IPS-18a (cell line): Measurements from ENCODE around the gene NKX2-1.
A peak's percentile ranks its signal among the peaks of the same experiment; 100 is the strongest.

Experiments used
- H3K27ac ChIP-seq: one replicate; pipeline ENCODE4 v1.5.1; 2013; ENCODE audit warnings: low read length
- H3K27me3 ChIP-seq: one replicate; pipeline ENCODE4 v1.6.1; 2013; ENCODE audit warnings: mild to moderate bottlenecking, low read length; ENCODE audit not compliant: control insufficient read depth, insufficient read depth
- H3K36me3 ChIP-seq: one replicate; pipeline ENCODE4 v1.6.1; 2013; ENCODE audit warnings: low read depth, low read length; ENCODE audit not compliant: control insufficient read depth
- H3K4me1 ChIP-seq: one replicate; pipeline ENCODE4 v1.6.1; 2013; ENCODE audit warnings: low read depth, low read length; ENCODE audit not compliant: control insufficient read depth
- H3K4me3 ChIP-seq: one replicate; pipeline ENCODE4 v1.5.1; 2013; ENCODE audit warnings: low read length
- H3K9ac ChIP-seq: one replicate; pipeline ENCODE4 v1.6.1; 2013; ENCODE audit warnings: mild to moderate bottlenecking, low read length, moderate library complexity
- H3K9me3 ChIP-seq: one replicate; pipeline ENCODE4 v1.6.1; 2013; ENCODE audit warnings: low read depth, low read length; ENCODE audit not compliant: control insufficient read depth

The NKX2-1 gene

GRCh38 chr14:36524220-36524837 is 4.3 kb upstream of the NKX2-1 start:
- Histone ChIP-seq H3K9me3 (no peaks in the 10 kb centered on the region), H3K36me3 (no peaks in the 10 kb centered on the region), H3K27me3 (peaks cover 100% of the 10 kb centered on the region), H3K4me3 (no peak overlapping the region), H3K4me1 (peaks cover 8% of the 10 kb centered on the region), H3K9ac (no peak overlapping the region), H3K27ac (no peak overlapping the region)

GRCh38 chr14:36522972-36523715 is 3.1 kb upstream of the NKX2-1 start:
- Histone ChIP-seq H3K9ac (no peak overlapping the region), H3K36me3 (no peaks in the 10 kb centered on the region), H3K27me3 (peaks cover 100% of the 10 kb centered on the region), H3K9me3 (no peaks in the 10 kb centered on the region), H3K4me1 (peaks cover 8% of the 10 kb centered on the region), H3K27ac (no peak overlapping the region), H3K4me3 (no peak overlapping the region)

DNA sequence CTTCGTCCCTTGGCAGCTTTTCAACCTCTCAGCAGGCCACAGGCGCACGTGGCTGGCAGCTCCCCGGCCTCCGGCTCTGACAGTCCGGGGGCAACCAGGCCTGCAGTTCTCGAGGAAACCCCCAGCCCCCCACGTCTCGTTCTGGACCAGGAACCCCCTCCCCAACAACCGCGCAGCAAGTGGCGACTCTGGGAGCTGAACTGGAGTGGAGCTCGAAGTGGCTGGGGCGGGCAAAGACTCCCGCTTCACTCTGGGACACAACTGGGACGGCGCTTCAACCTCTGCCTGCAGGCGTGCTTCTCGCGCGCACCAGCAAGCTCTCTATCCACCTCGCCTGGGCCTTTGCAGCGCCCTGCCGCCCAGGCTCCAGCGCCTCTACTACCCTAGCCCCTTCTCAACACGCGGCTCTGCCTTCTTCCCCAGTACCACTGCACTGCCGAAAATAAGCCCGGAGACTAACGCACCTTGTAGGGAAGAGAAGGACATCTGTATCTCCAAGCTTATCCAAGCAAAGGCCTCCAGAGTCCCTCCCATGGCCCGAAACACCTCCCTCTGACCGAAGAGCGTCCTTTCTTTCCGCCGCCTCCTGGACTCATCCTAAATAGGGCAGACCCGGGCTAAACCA is 2.4 kb upstream of the NKX2-1 start:
- H3K9ac ChIP-seq = no peak overlapping the region
- no peaks in the 10 kb centered on the region for H3K36me3 ChIP-seq
- no peaks in the 10 kb centered on the region for H3K9me3 ChIP-seq
- peaks cover 8% of the 10 kb centered on the region for H3K4me1 ChIP-seq
- H3K27ac ChIP-seq = no peak overlapping the region
- H3K27me3 ChIP-seq = peaks cover 100% of the 10 kb centered on the region
- no peak overlapping the region for H3K4me3 ChIP-seq

DNA sequence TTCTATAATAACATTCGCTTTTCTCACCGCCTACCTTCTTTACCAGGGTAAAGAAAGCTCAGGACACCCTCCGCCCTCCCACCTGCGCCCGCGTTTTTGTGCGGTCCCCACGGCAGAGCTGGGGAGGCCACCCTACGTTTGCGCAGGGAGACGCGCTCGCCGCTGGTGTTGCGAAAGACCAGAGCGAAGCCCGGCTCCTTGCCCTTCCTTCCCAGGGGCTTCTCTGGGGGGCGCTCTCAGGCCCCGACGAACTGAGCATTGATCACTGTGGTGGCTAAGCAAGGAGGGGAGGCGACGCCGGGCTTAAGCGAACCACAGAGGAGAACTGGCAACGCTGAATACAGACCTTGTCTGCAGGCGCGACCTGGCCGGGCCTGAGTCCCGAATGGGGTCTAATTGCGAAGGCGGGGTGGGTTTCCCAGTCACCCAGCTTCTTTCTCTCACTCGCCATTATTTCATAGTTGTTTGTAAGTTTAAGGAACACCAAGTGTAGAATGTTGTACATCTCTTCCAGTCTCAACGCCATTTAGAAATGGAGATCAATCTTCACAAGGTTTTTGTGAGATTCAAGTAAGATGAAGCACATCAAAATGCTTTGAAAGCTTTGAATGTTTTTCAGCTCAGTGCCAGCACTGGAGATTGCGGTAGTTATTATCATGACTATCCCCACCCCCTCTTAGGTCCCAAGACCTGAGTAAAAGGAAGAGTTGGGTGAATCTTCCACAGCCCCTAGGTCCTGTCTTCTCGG is 1.7 kb upstream of the NKX2-1 start:
- no peak overlapping the region for H3K4me3 ChIP-seq
- H3K27ac ChIP-seq = no peak overlapping the region
- no peak overlapping the region for H3K9ac ChIP-seq
- no peaks in the 10 kb centered on the region for H3K36me3 ChIP-seq
- peaks cover 100% of the 10 kb centered on the region for H3K27me3 ChIP-seq
- H3K9me3 ChIP-seq = no peaks in the 10 kb centered on the region
- H3K4me1 ChIP-seq = peaks cover 8% of the 10 kb centered on the region

DNA sequence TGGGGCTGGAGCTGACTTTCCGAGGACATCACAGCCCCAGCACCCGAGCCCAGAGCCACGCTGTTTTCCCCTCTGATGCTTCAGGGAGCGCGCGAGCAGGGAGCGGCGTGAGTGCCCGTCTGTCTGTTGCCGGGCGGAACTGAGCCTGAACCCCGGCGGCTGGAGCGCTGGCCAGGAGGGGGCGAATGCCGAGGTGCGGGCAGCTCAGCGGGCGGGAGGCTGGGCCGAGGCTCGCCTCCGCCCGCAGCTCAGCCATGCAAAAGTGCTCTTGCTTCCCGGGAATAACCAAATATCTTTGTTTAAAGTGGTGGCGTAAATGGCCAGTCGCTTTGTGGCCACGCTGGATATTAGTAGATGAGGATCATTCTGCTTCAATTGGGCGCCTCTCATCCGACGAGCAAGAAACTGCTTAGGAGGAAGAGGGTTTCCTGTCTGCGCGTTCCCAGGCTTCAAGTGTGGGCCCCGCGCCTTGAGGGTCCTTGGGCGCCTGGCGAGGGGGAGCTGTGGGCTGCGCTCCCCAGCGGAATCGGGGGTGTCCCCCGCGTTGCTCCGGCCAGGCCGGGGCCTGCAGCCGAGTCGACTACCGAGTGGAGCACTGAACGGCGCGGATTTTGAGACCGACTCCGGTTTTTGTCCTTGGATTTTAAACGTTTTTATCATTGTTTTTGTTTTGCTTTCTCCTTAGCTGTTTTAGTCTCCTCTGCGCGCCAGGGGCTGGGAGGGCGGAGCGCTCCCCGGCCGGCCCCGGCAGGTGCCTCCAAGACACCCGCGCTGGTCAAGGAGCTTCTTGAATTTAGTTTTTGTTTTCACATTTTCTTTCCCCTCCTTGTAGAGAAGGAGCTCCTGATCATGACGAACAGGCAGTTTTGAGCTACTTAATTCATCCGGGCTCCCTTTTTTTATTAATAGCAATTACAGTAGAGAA is 831 bp upstream of the NKX2-1 start:
- no peaks in the 10 kb centered on the region for H3K36me3 ChIP-seq
- H3K9me3 ChIP-seq = no peaks in the 10 kb centered on the region
- peaks cover 8% of the 10 kb centered on the region for H3K4me1 ChIP-seq
- no peak overlapping the region for H3K4me3 ChIP-seq
- peaks cover 100% of the 10 kb centered on the region for H3K27me3 ChIP-seq
- no peak overlapping the region for H3K27ac ChIP-seq
- H3K9ac ChIP-seq = no peak overlapping the region

DNA sequence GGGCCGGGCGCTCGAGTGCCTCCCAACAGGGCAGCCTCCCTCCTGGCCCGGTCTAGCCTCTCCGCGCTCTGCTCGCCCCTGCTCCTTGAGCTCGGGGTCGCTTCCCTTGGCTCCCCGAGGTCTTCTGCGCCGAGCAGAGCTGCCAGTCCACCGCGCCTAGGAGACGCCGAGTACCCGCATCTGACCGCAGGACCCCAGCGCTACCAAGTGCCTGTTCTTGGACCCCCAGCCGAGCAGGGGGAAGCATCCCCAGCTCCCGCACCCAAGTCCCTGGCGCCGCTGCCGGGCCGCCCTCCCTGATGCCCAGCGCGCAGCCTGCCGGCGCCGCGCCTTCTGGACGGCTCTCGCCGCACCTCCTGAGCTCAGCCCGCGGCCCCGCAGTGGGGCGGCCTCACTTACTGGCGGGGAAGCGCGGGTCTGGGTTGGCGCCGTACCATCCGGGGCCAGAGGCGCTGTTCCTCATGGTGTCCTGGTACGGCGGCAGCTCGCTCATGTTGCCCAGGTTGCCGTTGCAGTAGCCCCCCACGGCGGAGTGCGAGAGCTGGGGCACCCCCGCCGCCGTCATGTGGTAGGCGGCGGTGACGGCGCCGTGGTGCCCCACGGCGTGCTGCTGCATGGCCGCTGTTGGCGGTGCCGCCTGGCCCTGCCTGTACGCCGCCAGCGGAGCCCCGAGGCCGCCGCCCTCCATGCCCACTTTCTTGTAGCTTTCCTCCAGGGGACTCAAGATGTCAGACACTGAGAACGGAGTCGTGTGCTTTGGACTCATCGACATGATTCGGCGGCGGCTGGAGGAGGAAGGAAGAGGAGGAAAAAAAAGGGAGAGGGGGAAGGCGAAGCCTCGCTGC is 1.2 kb downstream of the NKX2-1 start:
- Histone ChIP-seq H3K9ac (no peak overlapping the region), H3K9me3 (no peaks in the 10 kb centered on the region), H3K27ac (no peak overlapping the region), H3K36me3 (no peaks in the 10 kb centered on the region), H3K4me3 (peak overlapping the region; percentile 42), H3K27me3 (peaks cover 100% of the 10 kb centered on the region), H3K4me1 (peaks cover 16% of the 10 kb centered on the region)

GRCh38 chr14:36518031-36518585 is 1.9 kb downstream of the NKX2-1 start:
- no peak overlapping the region for H3K4me3 ChIP-seq
- H3K4me1 ChIP-seq = peaks cover 21% of the 10 kb centered on the region
- peaks cover 100% of the 10 kb centered on the region for H3K27me3 ChIP-seq
- no peaks in the 10 kb centered on the region for H3K9me3 ChIP-seq
- H3K27ac ChIP-seq = no peak overlapping the region
- no peaks in the 10 kb centered on the region for H3K36me3 ChIP-seq
- H3K9ac ChIP-seq = no peak overlapping the region

DNA sequence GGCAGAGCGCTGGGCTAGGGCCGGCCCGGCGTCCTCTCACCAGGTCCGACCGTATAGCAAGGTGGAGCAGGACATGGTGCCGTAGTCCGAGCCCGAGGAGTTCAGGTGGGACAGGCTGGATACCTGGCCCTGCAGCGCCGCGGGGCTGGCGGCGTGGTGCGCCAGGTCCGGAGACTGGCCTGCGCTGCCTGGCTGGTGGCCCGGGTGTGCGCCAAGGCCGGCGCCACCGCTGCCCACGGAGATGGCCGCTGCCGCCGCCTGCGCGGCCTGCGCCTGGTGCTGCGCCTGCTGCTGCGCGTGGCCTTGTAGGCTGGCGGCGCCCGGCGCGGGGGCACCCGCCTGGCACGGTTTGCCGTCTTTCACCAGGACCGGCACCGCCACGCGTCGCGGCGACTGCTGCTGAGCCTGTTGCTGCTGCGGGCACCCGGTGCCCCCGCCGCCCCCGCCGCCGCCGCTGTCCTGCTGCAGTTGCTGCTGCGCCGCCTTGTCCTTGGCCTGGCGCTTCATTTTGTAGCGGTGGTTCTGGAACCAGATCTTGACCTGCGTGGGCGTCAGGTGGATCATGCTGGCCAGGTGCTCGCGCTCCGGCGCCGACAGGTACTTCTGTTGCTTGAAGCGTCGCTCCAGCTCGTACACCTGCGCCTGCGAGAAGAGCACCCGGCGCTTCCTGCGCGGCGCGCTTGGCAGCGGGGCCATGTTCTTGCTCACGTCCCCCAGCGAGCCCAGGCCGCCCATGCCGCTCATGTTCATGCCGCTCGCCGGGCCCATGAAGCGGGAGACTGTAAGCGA is 2.6 kb downstream of the NKX2-1 start:
- H3K4me3 ChIP-seq = no peak overlapping the region
- no peak overlapping the region for H3K9ac ChIP-seq
- no peaks in the 10 kb centered on the region for H3K36me3 ChIP-seq
- H3K4me1 ChIP-seq = peaks cover 22% of the 10 kb centered on the region
- H3K27ac ChIP-seq = no peak overlapping the region
- peaks cover 100% of the 10 kb centered on the region for H3K27me3 ChIP-seq
- no peaks in the 10 kb centered on the region for H3K9me3 ChIP-seq

- Histone ChIP-seq H3K4me1 (peaks cover 17% of the 10 kb centered on the region), H3K36me3 (no peaks in the 10 kb centered on the region), H3K4me3 (no peak overlapping the region), H3K27me3 (peaks cover 100% of the 10 kb centered on the region), H3K27ac (no peak overlapping the region), H3K9ac (no peak overlapping the region), H3K9me3 (no peaks in the 10 kb centered on the region)
Measured at GRCh38 chr14:36516719-36517241, 3.3 kb downstream of the NKX2-1 start.
